ENCODE data around the gene PIK3CG. TPM values are rescaled to one million over a fixed set of nuclear protein-coding genes. Genes with fewer than 3 reads are reported as not detected.
"Not testable (repeated sequence)": the region's sequence is repeated elsewhere in the genome, so short reads cannot be mapped to it uniquely, and the experiment has no call there.

Gene PIK3CG
- 6.8 TPM for polyA plus RNA-seq (2012; ENCODE audit: low read depth, missing spikeins)

GRCh38 chr7:106865130-106866041 lies at the start of gene PIK3CG:
TSS of gene PIK3CG (plus strand) at chr7:106865282. CDS start at chr7:106867562, 2,280 bp downstream.
- DNase-seq (ENCODE audit: insufficient read length, low spot score) (peak; percentile 30), FAIRE-seq (peak; percentile 78)
- peak; percentile 85 for TF ChIP-seq SPI1 (IDR thresholded peaks at IDR 0.05; ENCODE audit: low read depth, low read length)
- TF ChIP-seq PAX5 (IDR thresholded peaks at IDR 0.05; ENCODE audit: insufficient read depth, low read length, severe bottlenecking) = no peak
- TF ChIP-seq TAF1 (IDR thresholded peaks at IDR 0.05; ENCODE audit: low read depth, low read length) = no peak
- no peak for TF ChIP-seq POLR2AphosphoS5 (IDR thresholded peaks at IDR 0.05; ENCODE audit: low read depth, low read length)
- 0 out of 2 replicates have a peak, but pooled peaks have one; percentile 19 for TF ChIP-seq POU2F2 (IDR thresholded peaks at IDR 0.05; ENCODE audit: low read depth, low read length)
- 0 out of 2 replicates have a peak, but pooled peaks have one; percentile 32 for TF ChIP-seq POLR2A (IDR thresholded peaks at IDR 0.05; ENCODE audit: low read depth, low read length)

- no peak for DNase-seq (ENCODE audit: insufficient read length, low spot score)
- no peak for FAIRE-seq
- TF ChIP-seq POLR2A (IDR thresholded peaks at IDR 0.05; ENCODE audit: low read depth, low read length) = no peak
- TF ChIP-seq SPI1 (IDR thresholded peaks at IDR 0.05; ENCODE audit: low read depth, low read length) = no peak
- no peak for TF ChIP-seq POLR2AphosphoS5 (IDR thresholded peaks at IDR 0.05; ENCODE audit: low read depth, low read length)
- no peak for TF ChIP-seq PAX5 (IDR thresholded peaks at IDR 0.05; ENCODE audit: insufficient read depth, low read length, severe bottlenecking)
- TF ChIP-seq POU2F2 (IDR thresholded peaks at IDR 0.05; ENCODE audit: low read depth, low read length) = no peak
- no peak for TF ChIP-seq TAF1 (IDR thresholded peaks at IDR 0.05; ENCODE audit: low read depth, low read length)
These were observed 48.0 kb upstream of the PIK3CG start for GRCh38 chr7:106817098-106817497.

GRCh38 chr7:106818736-106819135 lies 46.3 kb upstream of the PIK3CG start:
- DNase-seq (ENCODE audit: insufficient read length, low spot score) (no peak), FAIRE-seq (no peak)
- TF ChIP-seq SPI1 (IDR thresholded peaks at IDR 0.05; ENCODE audit: low read depth, low read length) (no peak), POU2F2 (IDR thresholded peaks at IDR 0.05; ENCODE audit: low read depth, low read length) (no peak), POLR2A (IDR thresholded peaks at IDR 0.05; ENCODE audit: low read depth, low read length) (no peak), POLR2AphosphoS5 (IDR thresholded peaks at IDR 0.05; ENCODE audit: low read depth, low read length) (no peak), PAX5 (IDR thresholded peaks at IDR 0.05; ENCODE audit: insufficient read depth, low read length, severe bottlenecking) (no peak), TAF1 (IDR thresholded peaks at IDR 0.05; ENCODE audit: low read depth, low read length) (no peak)

GRCh38 chr7:106819546-106819945 lies 45.5 kb upstream of the PIK3CG start:
- no peak for TF ChIP-seq TAF1 (IDR thresholded peaks at IDR 0.05; ENCODE audit: low read depth, low read length)
- FAIRE-seq = no peak
- DNase-seq (ENCODE audit: insufficient read length, low spot score) = no peak

GRCh38 chr7:106820321-106821217 lies 44.5 kb upstream of the PIK3CG start:
- DNase-seq (ENCODE audit: insufficient read length, low spot score) (no peak), FAIRE-seq (no peak)
- TF ChIP-seq POU2F2 (IDR thresholded peaks at IDR 0.05; ENCODE audit: low read depth, low read length) = no peak
- TF ChIP-seq PAX5 (IDR thresholded peaks at IDR 0.05; ENCODE audit: insufficient read depth, low read length, severe bottlenecking) = no peak
- TF ChIP-seq TAF1 (IDR thresholded peaks at IDR 0.05; ENCODE audit: low read depth, low read length) = no peak
- no peak for TF ChIP-seq SPI1 (IDR thresholded peaks at IDR 0.05; ENCODE audit: low read depth, low read length)
- no peak for TF ChIP-seq POLR2AphosphoS5 (IDR thresholded peaks at IDR 0.05; ENCODE audit: low read depth, low read length)
- TF ChIP-seq POLR2A (IDR thresholded peaks at IDR 0.05; ENCODE audit: low read depth, low read length) = no peak

GRCh38 chr7:106823631-106824030 lies 41.5 kb upstream of the PIK3CG start:
- no peak for TF ChIP-seq PAX5 (IDR thresholded peaks at IDR 0.05; ENCODE audit: insufficient read depth, low read length, severe bottlenecking)
- TF ChIP-seq POLR2AphosphoS5 (IDR thresholded peaks at IDR 0.05; ENCODE audit: low read depth, low read length) = no peak
- FAIRE-seq (no peak), DNase-seq (ENCODE audit: insufficient read length, low spot score) (no peak)

- DNase-seq (ENCODE audit: insufficient read length, low spot score) = no peak
- FAIRE-seq = no peak
- TF ChIP-seq SPI1 (IDR thresholded peaks at IDR 0.05; ENCODE audit: low read depth, low read length) = no peak
- no peak for TF ChIP-seq POLR2AphosphoS5 (IDR thresholded peaks at IDR 0.05; ENCODE audit: low read depth, low read length)
- no peak for TF ChIP-seq POU2F2 (IDR thresholded peaks at IDR 0.05; ENCODE audit: low read depth, low read length)
- no peak for TF ChIP-seq POLR2A (IDR thresholded peaks at IDR 0.05; ENCODE audit: low read depth, low read length)
- TF ChIP-seq TAF1 (IDR thresholded peaks at IDR 0.05; ENCODE audit: low read depth, low read length) = no peak
- no peak for TF ChIP-seq PAX5 (IDR thresholded peaks at IDR 0.05; ENCODE audit: insufficient read depth, low read length, severe bottlenecking)
These were observed 40.6 kb upstream of the PIK3CG start for GRCh38 chr7:106824458-106824857.

GRCh38 chr7:106827626-106828025 lies 37.5 kb upstream of the PIK3CG start:
- TF ChIP-seq POU2F2 (IDR thresholded peaks at IDR 0.05; ENCODE audit: low read depth, low read length) (no peak), SPI1 (IDR thresholded peaks at IDR 0.05; ENCODE audit: low read depth, low read length) (no peak), TAF1 (IDR thresholded peaks at IDR 0.05; ENCODE audit: low read depth, low read length) (no peak), POLR2AphosphoS5 (IDR thresholded peaks at IDR 0.05; ENCODE audit: low read depth, low read length) (no peak), PAX5 (IDR thresholded peaks at IDR 0.05; ENCODE audit: insufficient read depth, low read length, severe bottlenecking) (no peak), POLR2A (IDR thresholded peaks at IDR 0.05; ENCODE audit: low read depth, low read length) (no peak)
- DNase-seq (ENCODE audit: insufficient read length, low spot score) (no peak), FAIRE-seq (no peak)

GRCh38 chr7:106829496-106829895 lies 35.6 kb upstream of the PIK3CG start:
- DNase-seq (ENCODE audit: insufficient read length, low spot score) = no peak
- TF ChIP-seq SPI1 (IDR thresholded peaks at IDR 0.05; ENCODE audit: low read depth, low read length) (no peak), POLR2AphosphoS5 (IDR thresholded peaks at IDR 0.05; ENCODE audit: low read depth, low read length) (no peak), POU2F2 (IDR thresholded peaks at IDR 0.05; ENCODE audit: low read depth, low read length) (no peak)
- no peak for FAIRE-seq

- not testable (repeated sequence) for DNase-seq (ENCODE audit: insufficient read length, low spot score); FAIRE-seq
These were observed 34.2 kb upstream of the PIK3CG start for GRCh38 chr7:106830896-106831295.

Measured in GM12891 (cell line).